Esophagus squamous epithelium (tissue), 4 donors: ENCODE results near the gene PRKCE.

Experiments used
- CTCF ChIP-seq, 6 experiments: fragments of 450-650 bp in 4 of 6; fragments of 200-600 bp in 2 of 6; sonication (generic) in 2 of 6; IDR thresholded peaks; one replicate each; pipeline ENCODE4 v1.5.1; 2016 to 2019; ENCODE audit warnings: antibody characterized with exemption in 6 of 6, mild to moderate bottlenecking in 4 of 6, moderate library complexity in 4 of 6
- POLR2A ChIP-seq, 4 donors: fragments of 450-650 bp; IDR thresholded peaks; one replicate each; pipeline ENCODE4 v1.6.1; 2017; ENCODE audit warnings: antibody characterized with exemption in 4 of 4, mild to moderate bottlenecking in 4 of 4, moderate library complexity in 3 of 4

DNA sequence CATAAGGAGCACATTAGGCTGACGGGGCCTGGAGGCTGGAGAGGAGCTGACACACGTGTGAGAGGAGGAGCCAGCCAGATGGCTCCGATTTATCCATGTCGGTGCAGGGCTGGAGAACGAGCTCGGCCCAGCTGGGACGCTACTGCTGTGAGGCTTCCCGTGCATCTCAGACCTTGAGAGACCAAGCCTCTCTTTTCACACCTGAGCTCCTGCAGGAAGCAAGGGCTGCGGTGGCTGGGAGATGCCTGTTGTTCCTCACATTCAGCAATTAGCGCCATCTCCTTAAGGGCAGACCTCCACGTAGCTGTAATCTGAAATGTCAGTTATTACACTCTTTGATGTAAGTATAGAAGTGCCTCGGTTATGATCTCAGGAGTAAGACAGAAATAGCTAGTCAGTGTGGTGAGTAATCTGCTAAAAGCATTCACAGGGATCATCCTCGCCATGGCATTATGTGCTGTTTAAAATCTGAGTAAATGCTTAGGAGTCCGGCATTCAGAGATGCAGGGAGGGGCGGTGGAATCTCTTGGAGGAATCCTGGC lies 107.9 kb downstream of the PRKCE start:
- TF ChIP-seq CTCF (IDR thresholded peaks at IDR 0.05) (no peak), POLR2A (IDR thresholded peaks at IDR 0.05) (no peak)
